Thyroid gland (tissue), 4 donors: ENCODE results near the gene SVOP. TPM values are rescaled to one million over a fixed set of nuclear protein-coding genes. Genes with fewer than 3 reads are reported as not detected.

Experiments used
- DNase-seq, 2 donors: peaks; one replicate each; pipeline ENCODE4 v3.0.0-alpha.2; 2019
- H3K27ac ChIP-seq, 3 donors: fragments of 200-600 bp; sonication (generic); 1 replicate in 2 of 3; 2 replicates in 1 of 3; pipeline ENCODE4 v1.5.1; 2016 to 2019; ENCODE audit warnings: mild to moderate bottlenecking in 1 of 3, moderate library complexity in 1 of 3
- H3K27me3 ChIP-seq: fragments of 200-600 bp; sonication (generic); one replicate; pipeline ENCODE4 v1.5.1; 2019
- H3K36me3 ChIP-seq, 2 donors: fragments of 200-600 bp; sonication (generic); one replicate each; pipeline ENCODE4 v1.5.1; 2016 to 2019
- H3K4me1 ChIP-seq, 2 donors: fragments of 200-600 bp; sonication (generic); one replicate each; pipeline ENCODE4 v1.5.1; 2017 to 2019
- H3K4me3 ChIP-seq, 3 donors: fragments of 200-600 bp; sonication (generic); replicated peaks in 1 of 3; 1 replicate in 2 of 3; 2 replicates in 1 of 3; pipeline ENCODE4 v1.5.1; 2016; ENCODE audit warnings: mild to moderate bottlenecking in 1 of 3
- H3K9me3 ChIP-seq: fragments of 200-600 bp; sonication (generic); one replicate; pipeline ENCODE4 v1.5.1; 2017
- POLR2A ChIP-seq, 2 donors: fragments of 450-650 bp; IDR thresholded peaks; one replicate each; pipeline ENCODE4 v1.6.1; 2017; ENCODE audit warnings: antibody characterized with exemption in 2 of 2, mild to moderate bottlenecking in 2 of 2, moderate library complexity in 1 of 2
- WGBS, 2 donors: methylation state at CpG; one replicate each; pipeline ENCODE4 v1.1.5; 2017; 5-methylcytosine and 5-hydroxymethylcytosine counted together
- intact Hi-C: fragments of 100-400 bp; cut with DNase I; formaldehyde crosslinking; loops from one replicate; pipeline ENCODE4 v1.15.1; 2023
- total RNA-seq, 4 donors: library from RNA; depleted of rRNA; stranded (reverse); fragments of >200 nt; gene quantifications; one replicate each; pipeline ENCODE4 v1.2.3, GENCODE V29; 2016
- TF ChIP-seq, protein P1 (sequence below), 6 experiments: fragments of 200-600 bp in 3 of 6; fragments of 450-650 bp in 3 of 6; sonication (generic) in 3 of 6; IDR thresholded peaks; one replicate each; pipeline ENCODE4 v1.5.1; 2016 to 2019; ENCODE audit warnings: antibody characterized with exemption in 6 of 6, mild to moderate bottlenecking in 2 of 6, inconsistent platforms in 1 of 6, moderate library complexity in 1 of 6

Gene SVOP
- total RNA-seq, 4 donors from 2014 or later: not detected

- no peak for TF ChIP-seq POLR2A (IDR thresholded peaks at IDR 0.05)
- intact Hi-C loops: no loop called here
- Histone ChIP-seq H3K27me3 (no peaks in the 10 kb centered on the region), H3K4me3 (no peak overlapping the region), H3K36me3 (no peaks in the 10 kb centered on the region), H3K9me3 (no peaks in the 10 kb centered on the region), H3K27ac (no peak overlapping the region), H3K4me1 (no peaks in the 10 kb centered on the region)
- 30 to 44% methylated on average over 1 of the region's 1 CpG for WGBS, 2 donors
- no peak for DNase-seq
These were observed 6.9 kb upstream of the SVOP start for GRCh38 chr12:109027767-109028166.

GRCh38 chr12:109020146-109020795 is 597 bp downstream of the SVOP start:
- WGBS, 2 donors: 53 to 59% methylated on average over 7 of the region's 7 CpGs
- Histone ChIP-seq H3K27me3 (no peaks in the 10 kb centered on the region), H3K4me1 (no peaks in the 10 kb centered on the region), H3K4me3 (no peak overlapping the region), H3K9me3 (no peaks in the 10 kb centered on the region), H3K27ac (no peak overlapping the region), H3K36me3 (no peaks in the 10 kb centered on the region)
- intact Hi-C loops: no loop called here
- DNase-seq: no peak
- no peak for TF ChIP-seq POLR2A (IDR thresholded peaks at IDR 0.05)
- TF ChIP-seq, protein P1, sequence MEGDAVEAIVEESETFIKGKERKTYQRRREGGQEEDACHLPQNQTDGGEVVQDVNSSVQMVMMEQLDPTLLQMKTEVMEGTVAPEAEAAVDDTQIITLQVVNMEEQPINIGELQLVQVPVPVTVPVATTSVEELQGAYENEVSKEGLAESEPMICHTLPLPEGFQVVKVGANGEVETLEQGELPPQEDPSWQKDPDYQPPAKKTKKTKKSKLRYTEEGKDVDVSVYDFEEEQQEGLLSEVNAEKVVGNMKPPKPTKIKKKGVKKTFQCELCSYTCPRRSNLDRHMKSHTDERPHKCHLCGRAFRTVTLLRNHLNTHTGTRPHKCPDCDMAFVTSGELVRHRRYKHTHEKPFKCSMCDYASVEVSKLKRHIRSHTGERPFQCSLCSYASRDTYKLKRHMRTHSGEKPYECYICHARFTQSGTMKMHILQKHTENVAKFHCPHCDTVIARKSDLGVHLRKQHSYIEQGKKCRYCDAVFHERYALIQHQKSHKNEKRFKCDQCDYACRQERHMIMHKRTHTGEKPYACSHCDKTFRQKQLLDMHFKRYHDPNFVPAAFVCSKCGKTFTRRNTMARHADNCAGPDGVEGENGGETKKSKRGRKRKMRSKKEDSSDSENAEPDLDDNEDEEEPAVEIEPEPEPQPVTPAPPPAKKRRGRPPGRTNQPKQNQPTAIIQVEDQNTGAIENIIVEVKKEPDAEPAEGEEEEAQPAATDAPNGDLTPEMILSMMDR (IDR thresholded peaks at IDR 0.05): no peak

DNA sequence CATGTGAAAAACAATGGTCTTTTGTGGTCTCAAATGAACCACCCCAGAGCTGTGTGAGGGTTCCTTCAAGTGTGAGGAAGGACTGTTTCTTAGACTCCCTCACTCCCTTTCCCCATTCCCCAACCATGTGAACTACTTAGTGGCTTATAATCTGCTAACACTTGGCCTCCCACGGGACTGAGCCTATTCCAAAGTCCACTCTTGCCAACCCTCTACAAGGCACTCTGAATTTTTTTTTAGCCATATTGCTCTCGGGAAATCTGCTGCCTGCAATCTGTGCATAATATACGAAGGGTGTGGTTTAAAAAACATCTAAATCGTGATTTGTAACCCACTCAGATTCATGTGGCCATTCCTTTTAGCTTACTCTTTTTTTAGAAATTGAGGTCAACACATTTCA is 2.6 kb downstream of the SVOP start:
- Histone ChIP-seq H3K4me1 (no peaks in the 10 kb centered on the region), H3K36me3 (no peaks in the 10 kb centered on the region), H3K27me3 (no peaks in the 10 kb centered on the region), H3K4me3 (no peak overlapping the region), H3K9me3 (no peaks in the 10 kb centered on the region), H3K27ac (no peak overlapping the region)
- 61 to 67% methylated on average over 4 of the region's 4 CpGs for WGBS, 2 donors
- intact Hi-C loops: no loop called here
- DNase-seq: no peak
- TF ChIP-seq, protein P1 (IDR thresholded peaks at IDR 0.05): no peak
- TF ChIP-seq POLR2A (IDR thresholded peaks at IDR 0.05): no peak

GRCh38 chr12:109016978-109017377 is 3.9 kb downstream of the SVOP start:
- no peaks in the 10 kb centered on the region for H3K4me1 ChIP-seq
- H3K9me3 ChIP-seq: no peaks in the 10 kb centered on the region
- 71 to 76% methylated on average over 6 of the region's 6 CpGs for WGBS, 2 donors
- intact Hi-C loops: no loop called here
- TF ChIP-seq, protein P1 (IDR thresholded peaks at IDR 0.05): no peak
- no peak for TF ChIP-seq POLR2A (IDR thresholded peaks at IDR 0.05)
- no peak overlapping the region for H3K27ac ChIP-seq
- no peaks in the 10 kb centered on the region for H3K36me3 ChIP-seq
- no peak for DNase-seq
- no peak overlapping the region for H3K4me3 ChIP-seq
- H3K27me3 ChIP-seq: no peaks in the 10 kb centered on the region

DNA sequence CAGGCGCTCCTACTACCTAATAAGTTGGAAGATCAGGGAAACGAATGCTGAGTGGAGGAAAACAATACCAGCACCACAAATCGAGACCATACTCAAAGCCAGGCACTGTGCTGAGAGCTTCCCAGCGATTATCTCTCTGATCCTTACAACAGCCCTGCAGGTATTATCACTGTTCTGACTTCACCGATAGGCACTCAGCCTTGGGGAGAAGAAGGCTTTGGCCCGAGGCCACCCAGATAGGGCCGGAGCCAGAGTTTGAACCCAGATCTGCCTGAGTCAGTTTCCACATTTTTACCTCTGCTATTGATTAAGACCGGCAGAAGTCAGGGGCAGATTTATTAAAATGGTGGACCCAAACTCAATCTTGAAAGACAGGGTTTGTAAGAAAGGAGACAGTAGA is 4.9 kb downstream of the SVOP start:
- no peaks in the 10 kb centered on the region for H3K27me3 ChIP-seq
- no peak overlapping the region for H3K27ac ChIP-seq
- 78 to 83% methylated on average over 8 of the region's 8 CpGs for WGBS, 2 donors
- no peak for TF ChIP-seq POLR2A (IDR thresholded peaks at IDR 0.05)
- TF ChIP-seq, protein P1 (IDR thresholded peaks at IDR 0.05): no peak
- intact Hi-C loops: no loop called here
- no peaks in the 10 kb centered on the region for H3K9me3 ChIP-seq
- H3K36me3 ChIP-seq: no peaks in the 10 kb centered on the region
- H3K4me3 ChIP-seq: no peak overlapping the region
- no peaks in the 10 kb centered on the region for H3K4me1 ChIP-seq
- DNase-seq: no peak
